ENCODE data around the gene ITPR1. TPM values are rescaled to one million over a fixed set of nuclear protein-coding genes. Genes with fewer than 3 reads are reported as not detected.

The ITPR1 gene
- total RNA-seq, 1 experiment from 2014 or later, result 11.3 TPM

- Histone ChIP-seq H3K79me2 (ENCODE audit: low read depth) (no peaks in the 10 kb centered on the region), H3K4me3 (no peak overlapping the region), H3K27me3 (ENCODE audit: insufficient read depth, low read depth) (no peaks in the 10 kb centered on the region), H3F3A (ENCODE audit: insufficient read depth, low read depth) (no peaks in the 10 kb centered on the region), H3K4me2 (no peak overlapping the region), H2AFZ (no peak overlapping the region), H3K27ac (no peak overlapping the region), H3K9me2 (ENCODE audit: insufficient read depth) (no peaks in the 10 kb centered on the region), H3K36me3 (ENCODE audit: low read depth) (no peaks in the 10 kb centered on the region), H3K4me1 (replicated peaks; ENCODE audit: insufficient read depth) (no peaks in the 10 kb centered on the region), H3K9me3 (ENCODE audit: insufficient read depth, low read depth) (no peaks in the 10 kb centered on the region), H4K20me1 (ENCODE audit: insufficient read depth) (no peaks in the 10 kb centered on the region)
- TF ChIP-seq CTCF (conservative IDR thresholded peaks at IDR 0.05) (no peak), EZH2 (IDR thresholded peaks at IDR 0.05; ENCODE audit: low read depth) (no peak)
- ChIA-PET POLR2A (ENCODE audit: unreplicated experiment) (no interaction called here), CTCF (no interaction called here)
- intact Hi-C loops (cut with micrococcal nuclease; ENCODE audit: unreplicated experiment), result no loop called here
- no TSS peak for BruUV-seq (replicated peaks)
- DNase-seq, result no peak
Observed at GRCh38 chr3:4512895-4513616, 19.9 kb downstream of the ITPR1 start.

- no peak overlapping the region for H3K27ac ChIP-seq
- H2AFZ ChIP-seq, result no peak overlapping the region
- ChIA-PET CTCF (no interaction called here), POLR2A (ENCODE audit: unreplicated experiment) (no interaction called here)
- no peaks in the 10 kb centered on the region for H3F3A ChIP-seq (ENCODE audit: insufficient read depth, low read depth)
- H4K20me1 ChIP-seq (ENCODE audit: insufficient read depth), result no peaks in the 10 kb centered on the region
- TF ChIP-seq CTCF (conservative IDR thresholded peaks at IDR 0.05) (no peak), EZH2 (IDR thresholded peaks at IDR 0.05; ENCODE audit: low read depth) (no peak)
- no peaks in the 10 kb centered on the region for H3K9me2 ChIP-seq (ENCODE audit: insufficient read depth)
- intact Hi-C loops (cut with micrococcal nuclease; ENCODE audit: unreplicated experiment), result no loop called here
- no TSS peak for BruUV-seq (replicated peaks)
- no peak overlapping the region for H3K4me3 ChIP-seq
- H3K9me3 ChIP-seq (ENCODE audit: insufficient read depth, low read depth), result no peaks in the 10 kb centered on the region
- H3K4me1 ChIP-seq (replicated peaks; ENCODE audit: insufficient read depth), result no peaks in the 10 kb centered on the region
- no peaks in the 10 kb centered on the region for H3K79me2 ChIP-seq (ENCODE audit: low read depth)
- no peak for DNase-seq
- H3K36me3 ChIP-seq (ENCODE audit: low read depth), result no peaks in the 10 kb centered on the region
- H3K4me2 ChIP-seq, result no peak overlapping the region
- H3K27me3 ChIP-seq (ENCODE audit: insufficient read depth, low read depth), result no peaks in the 10 kb centered on the region
Observed at GRCh38 chr3:4514321-4514720, 21.2 kb downstream of the ITPR1 start.

GRCh38 chr3:4514916-4515315 is 21.8 kb downstream of the ITPR1 start:
- no peaks in the 10 kb centered on the region for H3F3A ChIP-seq (ENCODE audit: insufficient read depth, low read depth)
- BruUV-seq (replicated peaks), result no TSS peak
- DNase-seq, result no peak
- TF ChIP-seq CTCF (conservative IDR thresholded peaks at IDR 0.05) (no peak), EZH2 (IDR thresholded peaks at IDR 0.05; ENCODE audit: low read depth) (no peak)
- no peaks in the 10 kb centered on the region for H3K9me3 ChIP-seq (ENCODE audit: insufficient read depth, low read depth)
- H3K27me3 ChIP-seq (ENCODE audit: insufficient read depth, low read depth), result no peaks in the 10 kb centered on the region
- ChIA-PET POLR2A (ENCODE audit: unreplicated experiment) (no interaction called here), CTCF (no interaction called here)
- no peak overlapping the region for H3K4me2 ChIP-seq
- no peaks in the 10 kb centered on the region for H3K4me1 ChIP-seq (replicated peaks; ENCODE audit: insufficient read depth)
- H3K79me2 ChIP-seq (ENCODE audit: low read depth), result no peaks in the 10 kb centered on the region
- no peaks in the 10 kb centered on the region for H3K9me2 ChIP-seq (ENCODE audit: insufficient read depth)
- H3K27ac ChIP-seq, result no peak overlapping the region
- no peaks in the 10 kb centered on the region for H3K36me3 ChIP-seq (ENCODE audit: low read depth)
- H4K20me1 ChIP-seq (ENCODE audit: insufficient read depth), result no peaks in the 10 kb centered on the region
- intact Hi-C loops (cut with micrococcal nuclease; ENCODE audit: unreplicated experiment), result no loop called here
- H2AFZ ChIP-seq, result no peak overlapping the region
- no peak overlapping the region for H3K4me3 ChIP-seq

All from PC-9 (cell line).